WERI-Rb-1 (cell line): Measurements from ENCODE around the gene ACACA.

Experiments
- DNase-seq: peaks from one replicate; pipeline ENCODE4 v3.0.0-alpha.2; 2020
- H3K27ac ChIP-seq: fragments of 250-450 bp; sonication (Bioruptor Pico); 2 replicates; pipeline ENCODE4 v1.5.1; 2020; ENCODE audit warnings: mild to moderate bottlenecking, moderate library complexity
- H3K27me3 ChIP-seq: fragments of 250-450 bp; sonication (Bioruptor Pico); 2 replicates; pipeline ENCODE4 v1.5.1; 2021; ENCODE audit warnings: mild to moderate bottlenecking, low read depth, moderate library complexity; ENCODE audit not compliant: insufficient read depth, severe bottlenecking
- H3K36me3 ChIP-seq: fragments of 250-450 bp; sonication (Bioruptor Pico); 2 replicates; pipeline ENCODE4 v1.5.1; 2020; ENCODE audit warnings: mild to moderate bottlenecking, moderate library complexity
- H3K4me3 ChIP-seq: 2 replicates; pipeline ENCODE4 v1.5.1; 2011; ENCODE audit warnings: low read depth, mild to moderate bottlenecking, control low read depth, low read length
- H3K9me3 ChIP-seq: fragments of 250-450 bp; sonication (Bioruptor Pico); 2 replicates; pipeline ENCODE4 v1.5.1; 2021; ENCODE audit warnings: mild to moderate bottlenecking, moderate library complexity; ENCODE audit not compliant: severe bottlenecking
- CTCF ChIP-seq: IDR thresholded peaks from 2 replicates; pipeline ENCODE4 v1.5.1; 2011; ENCODE audit warnings: low read depth, mild to moderate bottlenecking, control low read depth, inconsistent platforms, low read length

ACACA gene

GRCh38 chr17:37322826-37323561 lies 83.6 kb downstream of the ACACA start:
- peaks cover 53% of the 10 kb centered on the region for H3K36me3 ChIP-seq
- no peak overlapping the region for H3K27ac ChIP-seq
- peak; percentile 7 for DNase-seq
- no peaks in the 10 kb centered on the region for H3K9me3 ChIP-seq
- H3K27me3 ChIP-seq, result no peaks in the 10 kb centered on the region
- H3K4me3 ChIP-seq, result no peak overlapping the region
- TF ChIP-seq CTCF, result no peak

GRCh38 chr17:37322106-37322505 lies 84.5 kb downstream of the ACACA start:
- Histone ChIP-seq H3K4me3 (no peak overlapping the region), H3K36me3 (peaks cover 46% of the 10 kb centered on the region), H3K9me3 (no peaks in the 10 kb centered on the region), H3K27ac (no peak overlapping the region), H3K27me3 (no peaks in the 10 kb centered on the region)
- no peak for DNase-seq
- no peak for TF ChIP-seq CTCF

DNA sequence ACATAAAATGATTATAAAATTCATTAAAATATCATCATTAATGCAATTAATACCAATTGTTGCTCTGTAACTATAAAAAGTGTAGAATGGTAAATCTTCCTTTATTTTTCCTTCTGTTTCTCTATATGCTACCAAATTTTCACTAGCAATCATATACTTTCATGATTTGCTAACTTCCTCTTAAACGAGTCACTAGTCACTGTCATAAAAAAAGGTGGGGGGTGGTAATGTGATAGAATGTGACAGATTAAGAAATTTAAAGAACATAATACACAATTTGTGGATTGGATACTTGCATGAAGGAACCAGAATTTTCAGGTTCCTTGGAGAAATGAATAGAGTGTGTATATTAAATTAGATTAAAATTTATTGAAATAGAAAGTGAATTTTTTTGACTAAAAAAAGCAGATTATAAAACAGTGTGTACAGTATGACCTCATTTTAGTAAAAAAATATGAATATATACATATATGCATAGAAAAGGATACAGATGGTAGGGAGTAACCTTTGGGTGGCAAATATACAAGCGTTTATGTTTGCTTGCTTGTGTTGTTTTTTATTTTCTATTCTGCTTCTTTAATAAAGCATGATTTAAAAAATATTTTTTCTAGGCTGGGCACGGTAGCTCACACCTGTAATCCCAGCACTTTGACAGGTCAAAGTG lies 87.6 kb downstream of the ACACA start:
- Histone ChIP-seq H3K9me3 (no peaks in the 10 kb centered on the region), H3K27ac (no peak overlapping the region), H3K27me3 (no peaks in the 10 kb centered on the region), H3K4me3 (no peak overlapping the region), H3K36me3 (peaks cover 48% of the 10 kb centered on the region)
- DNase-seq, result no peak
- no peak for TF ChIP-seq CTCF

DNA sequence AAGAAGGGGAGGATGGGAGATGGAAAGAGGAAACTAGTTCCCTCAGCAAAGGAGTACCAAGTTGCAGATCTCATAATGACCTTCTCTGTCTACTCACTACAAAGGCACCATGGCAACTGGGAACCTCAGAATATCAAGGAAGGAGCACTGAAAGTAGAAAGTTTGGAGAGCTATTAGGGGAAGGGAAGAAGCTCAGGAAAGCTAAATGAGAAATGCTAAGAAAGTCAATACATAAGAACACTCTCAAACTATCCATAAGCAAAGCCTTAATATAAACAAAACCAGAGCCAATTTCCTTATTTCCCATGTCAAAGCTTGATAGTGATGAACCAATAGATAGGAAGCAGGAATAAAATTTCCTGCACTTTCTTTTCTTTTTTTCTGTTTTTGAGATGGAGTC lies 88.8 kb downstream of the ACACA start:
- no peak for TF ChIP-seq CTCF
- DNase-seq, result no peak
- no peak overlapping the region for H3K4me3 ChIP-seq
- peaks cover 38% of the 10 kb centered on the region for H3K36me3 ChIP-seq
- no peaks in the 10 kb centered on the region for H3K9me3 ChIP-seq
- no peaks in the 10 kb centered on the region for H3K27me3 ChIP-seq
- H3K27ac ChIP-seq, result no peak overlapping the region

GRCh38 chr17:37315601-37316000 lies 91.0 kb downstream of the ACACA start:
- no peak overlapping the region for H3K4me3 ChIP-seq
- H3K36me3 ChIP-seq, result peaks cover 30% of the 10 kb centered on the region
- DNase-seq, result no peak
- no peak for TF ChIP-seq CTCF
- H3K9me3 ChIP-seq, result no peaks in the 10 kb centered on the region
- H3K27me3 ChIP-seq, result no peaks in the 10 kb centered on the region
- no peak overlapping the region for H3K27ac ChIP-seq
